Hematopoietic multipotent progenitor cell treated with erythropoietin and hydrocortisone succinate and interleukin-3 and kit ligand, for 17 days (in vitro differentiated cells): ENCODE data around the gene PSMD3.
"Not testable (repeated sequence)": the region's sequence is repeated elsewhere in the genome, so short reads cannot be mapped to it uniquely, and the experiment has no call there.

Source experiments
- DNase-seq: peaks from one replicate; pipeline ENCODE4 v3.0.0-alpha.2; 2015; ENCODE audit warnings: low spot score

PSMD3 gene

GRCh38 chr17:39980351-39981206 is at the start of gene PSMD3:
PSMD3 (plus strand) TSS chr17:39980807; CDS start chr17:39980971, 164 bp downstream.
- peak; percentile 100 for DNase-seq

GRCh38 chr17:39933912-39934311 is 46.7 kb upstream of the PSMD3 start:
- no peak for DNase-seq

GRCh38 chr17:39934324-39934723 is 46.3 kb upstream of the PSMD3 start:
- no peak for DNase-seq

- DNase-seq = no peak
These were observed 44.7 kb upstream of the PSMD3 start for GRCh38 chr17:39935909-39936308.

GRCh38 chr17:39937447-39937846 is 43.2 kb upstream of the PSMD3 start:
- DNase-seq = no peak

GRCh38 chr17:39938140-39938869 is 42.3 kb upstream of the PSMD3 start:
- no peak for DNase-seq

GRCh38 chr17:39939106-39939505 is 41.5 kb upstream of the PSMD3 start:
- DNase-seq = no peak

GRCh38 chr17:39939588-39940419 is 40.8 kb upstream of the PSMD3 start:
- DNase-seq = no peak

- no peak for DNase-seq
These were observed 36.8 kb upstream of the PSMD3 start for GRCh38 chr17:39943702-39944392.

- no peak for DNase-seq
These were observed 36.3 kb upstream of the PSMD3 start for GRCh38 chr17:39944393-39944711.

- DNase-seq = no peak
These were observed 33.9 kb upstream of the PSMD3 start for GRCh38 chr17:39946551-39947330.

- DNase-seq = not testable (repeated sequence)
These were observed 32.1 kb upstream of the PSMD3 start for GRCh38 chr17:39948489-39948828.

- DNase-seq = no peak
These were observed 31.6 kb upstream of the PSMD3 start for GRCh38 chr17:39949028-39949427.

- DNase-seq = no peak
These were observed 29.7 kb upstream of the PSMD3 start for GRCh38 chr17:39950871-39951348.

- DNase-seq = no peak
These were observed 28.5 kb upstream of the PSMD3 start for GRCh38 chr17:39951924-39952679.

- peak; percentile 89 for DNase-seq
These were observed 27.7 kb upstream of the PSMD3 start for GRCh38 chr17:39952680-39953470.

GRCh38 chr17:39953471-39953888 is 27.1 kb upstream of the PSMD3 start:
- no peak for DNase-seq

GRCh38 chr17:39954876-39955275 is 25.7 kb upstream of the PSMD3 start:
- no peak for DNase-seq

GRCh38 chr17:39955726-39956225 is 24.8 kb upstream of the PSMD3 start:
- no peak for DNase-seq
